ENCODE results near the gene KCNH4.

Gene KCNH4

GRCh38 chr17:42107597-42108576, 73.1 kb downstream of the KCNH4 start:
- CTCF ChIA-PET: interaction anchor here (0.8 to 10.1 kb wide), 5 partner anchors 11 to 145 kb away, joined by 3 to 58 read pairs (median 5); no protein-coding TSS in a partner anchor
- H3K9me3 Mint-ChIP-seq: no peaks in the 10 kb centered on the region
- H3K27me3 Mint-ChIP-seq: no peaks in the 10 kb centered on the region
- H3K4me3 Mint-ChIP-seq: peak overlapping the region; percentile 26
- peaks cover 18% of the 10 kb centered on the region for H3K36me3 Mint-ChIP-seq
- H3K27ac Mint-ChIP-seq: peak overlapping the region; percentile 49
- peaks cover 54% of the 10 kb centered on the region for H3K4me1 Mint-ChIP-seq
- DNase-seq: peak; percentile 95

- no peaks in the 10 kb centered on the region for H3K9me3 Mint-ChIP-seq
- CTCF ChIA-PET: interaction anchor here (1.1 to 10.1 kb wide), 4 partner anchors 9 to 144 kb away, joined by 4 to 58 read pairs (median 6); no protein-coding TSS in a partner anchor
- peaks cover 18% of the 10 kb centered on the region for H3K36me3 Mint-ChIP-seq
- DNase-seq: no peak
- H3K27ac Mint-ChIP-seq: no peak overlapping the region
- peaks cover 48% of the 10 kb centered on the region for H3K4me1 Mint-ChIP-seq
- H3K27me3 Mint-ChIP-seq: no peaks in the 10 kb centered on the region
- H3K4me3 Mint-ChIP-seq: peak overlapping the region; percentile 26
Observed at GRCh38 chr17:42107124-42107523, 73.8 kb downstream of the KCNH4 start.

Measured in activated naive CD4-positive, alpha-beta T cell treated with anti-CD3 and anti-CD28 coated beads, Interleukin-2, amount 10 ng/mL, durations not matched to agents 7 days and 5 days (primary cell).